ENCODE results near the gene ERC1.
"Not testable (repeated sequence)": the region's sequence is repeated elsewhere in the genome, so short reads cannot be mapped to it uniquely, and the experiment has no call there.

The ERC1 gene

DNA sequence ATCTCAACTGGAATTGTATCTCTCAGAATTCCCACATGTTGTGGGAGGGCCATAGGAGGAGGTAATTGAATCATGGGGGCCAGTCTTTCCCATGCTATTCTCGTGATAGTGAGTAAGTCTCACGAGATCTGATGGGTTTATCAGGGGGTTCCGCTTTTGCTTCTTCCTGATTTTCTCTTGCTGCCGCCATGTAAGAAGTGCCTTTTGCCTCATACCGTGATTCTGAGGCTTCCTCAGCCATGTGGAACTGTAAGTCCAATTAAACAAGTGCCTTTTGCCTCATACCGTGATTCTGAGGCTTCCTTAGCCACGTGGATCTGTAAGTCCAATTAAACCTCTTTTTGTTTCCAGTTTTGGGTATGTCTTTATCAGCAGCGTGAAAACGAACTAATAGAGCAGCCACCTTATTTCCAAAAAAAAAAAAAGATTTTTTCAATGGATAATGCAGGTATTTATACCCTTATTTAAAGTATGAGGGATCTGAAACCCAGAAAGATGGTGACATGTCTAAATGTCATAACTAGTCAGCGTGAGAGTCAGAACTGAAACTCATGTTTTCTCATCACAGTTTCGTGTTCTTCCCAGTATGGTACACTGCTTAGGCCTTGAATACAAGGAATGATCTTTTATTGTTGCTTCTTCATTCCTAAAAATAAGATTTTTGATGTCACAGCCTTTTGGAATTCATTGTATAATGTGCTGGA lies 89.6 kb downstream of the ERC1 start:
- no peak for DNase-seq

DNA sequence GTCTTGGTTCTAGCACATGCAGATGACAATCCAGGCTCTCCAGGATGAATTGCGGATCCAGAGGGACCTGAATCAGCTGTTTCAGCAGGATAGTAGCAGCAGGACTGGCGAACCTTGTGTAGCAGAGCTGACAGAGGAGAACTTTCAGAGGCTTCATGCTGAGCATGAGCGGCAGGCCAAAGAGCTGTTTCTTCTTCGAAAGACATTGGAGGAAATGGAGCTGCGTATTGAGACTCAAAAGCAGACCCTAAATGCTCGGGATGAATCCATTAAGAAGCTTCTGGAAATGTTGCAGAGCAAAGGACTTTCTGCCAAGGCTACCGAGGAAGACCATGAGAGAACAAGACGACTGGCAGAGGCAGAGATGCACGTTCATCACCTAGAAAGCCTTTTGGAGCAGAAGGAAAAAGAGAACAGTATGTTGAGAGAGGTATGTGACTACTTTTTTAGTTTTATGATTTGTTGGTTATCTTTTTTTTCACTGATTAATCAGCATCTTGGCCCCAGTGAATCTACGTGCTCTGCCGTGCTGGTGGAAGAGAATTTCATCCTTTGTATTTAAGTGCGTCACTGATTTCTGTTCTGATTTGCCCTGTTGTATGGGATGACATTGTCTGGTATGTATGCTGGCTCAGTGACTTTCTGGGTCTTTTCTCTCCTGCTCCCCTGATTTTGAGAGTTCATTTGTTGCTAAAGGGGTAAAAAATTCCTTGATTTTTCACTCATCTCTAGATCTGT lies 92.3 kb downstream of the ERC1 start:
- no peak for DNase-seq

DNA sequence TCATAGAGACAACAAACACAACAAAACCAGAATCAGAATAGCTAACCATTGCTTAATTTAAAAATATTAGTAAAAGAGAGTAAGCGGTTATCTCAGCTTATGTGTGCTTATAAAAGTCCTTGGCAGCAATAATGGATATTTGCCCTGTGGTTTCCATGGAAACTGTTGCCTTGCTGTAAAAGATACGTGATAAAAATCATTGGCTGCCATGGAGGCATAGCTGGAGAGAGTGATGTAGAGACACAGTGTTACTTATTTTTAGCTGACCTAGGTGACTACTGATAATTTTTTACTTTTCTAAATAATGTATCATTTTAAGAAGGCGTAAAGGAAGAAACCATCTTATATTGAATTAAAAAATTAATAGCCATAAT lies 92.9 kb downstream of the ERC1 start:
- DNase-seq = no peak

DNA sequence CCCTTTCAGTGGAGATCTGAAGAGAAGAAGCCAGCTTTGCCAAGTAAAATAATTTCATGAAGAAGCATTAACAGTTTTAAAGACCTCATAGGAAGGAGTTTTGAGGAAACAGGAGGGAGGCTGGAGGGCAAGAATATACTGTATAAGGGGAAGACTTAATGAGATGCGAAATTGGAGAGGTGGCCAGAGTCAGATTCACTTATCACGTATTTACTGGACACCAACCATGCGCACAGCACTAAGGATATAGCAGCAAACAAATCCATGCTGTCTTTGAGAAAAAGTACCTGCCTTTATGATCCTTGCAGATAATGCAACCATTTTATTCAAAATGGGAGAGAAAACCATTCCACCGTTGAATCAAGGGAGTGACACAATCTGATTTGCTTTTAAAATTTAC lies 100.3 kb downstream of the ERC1 start:
- DNase-seq = no peak

DNA sequence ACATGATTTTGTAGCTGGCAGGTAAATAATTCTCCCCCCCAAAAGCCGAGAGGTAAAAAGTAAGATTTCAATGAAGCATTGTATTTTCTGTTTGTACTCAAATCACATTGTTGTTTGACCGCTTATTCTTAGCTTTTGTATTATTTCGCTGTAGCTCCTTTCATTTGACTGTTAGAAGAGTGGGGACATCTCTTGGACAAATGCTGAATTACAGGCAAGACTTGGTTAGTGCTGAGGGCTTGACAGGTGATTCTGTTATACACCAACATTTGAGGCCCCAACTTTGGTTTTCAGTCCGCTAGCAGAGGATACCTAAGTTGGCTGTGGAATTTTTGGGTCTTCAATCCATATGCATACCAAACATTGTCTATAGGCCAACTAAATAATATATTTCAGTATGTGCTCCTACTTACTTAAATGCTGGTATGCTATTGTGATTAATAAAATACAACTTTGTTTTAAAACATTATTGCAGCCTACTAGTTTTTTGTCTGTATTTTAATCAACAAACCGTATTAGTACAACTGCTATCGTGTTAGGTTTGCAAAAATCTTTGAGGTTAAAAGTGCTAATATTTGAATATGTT lies 102.2 kb downstream of the ERC1 start:
- DNase-seq = no peak

DNA sequence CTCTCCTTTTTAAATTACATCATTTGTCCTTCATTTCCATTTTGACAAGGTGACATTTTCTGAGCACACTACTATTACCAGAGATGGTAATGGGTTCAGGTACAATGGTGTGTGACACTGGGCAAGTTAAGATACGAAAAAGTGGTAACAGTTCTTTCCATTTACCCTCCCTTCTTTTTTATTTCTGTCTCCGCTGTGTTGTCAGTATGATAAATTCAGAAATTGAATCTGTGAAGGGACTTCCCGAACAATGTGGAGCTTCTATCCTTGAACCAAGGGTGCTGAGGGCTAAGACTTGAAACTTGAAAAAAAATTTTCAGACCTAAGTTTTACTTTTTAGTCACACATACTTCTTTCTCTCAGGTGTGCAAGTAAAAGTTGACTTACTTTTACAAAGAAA lies 103.7 kb downstream of the ERC1 start:
- no peak for DNase-seq

DNA sequence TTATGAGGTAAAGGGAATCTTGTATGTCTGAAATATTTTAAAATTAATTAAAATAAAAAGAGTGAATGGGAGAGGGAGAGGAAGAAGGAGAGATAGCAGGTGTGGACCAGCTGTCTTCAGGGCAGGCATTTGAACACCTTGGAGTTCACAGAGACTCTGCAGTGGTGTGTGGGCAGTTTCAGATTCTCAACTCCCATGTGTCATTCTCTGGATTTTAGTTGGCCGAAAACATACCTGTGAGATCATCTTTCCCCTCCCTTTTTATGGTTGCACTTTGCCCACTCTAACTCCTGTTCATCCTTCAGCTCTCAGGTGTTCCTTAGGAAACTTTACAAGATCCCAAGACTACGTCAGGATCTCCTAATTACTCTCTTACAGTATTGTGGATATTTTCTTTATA lies 108.1 kb downstream of the ERC1 start:
- DNase-seq = no peak

DNA sequence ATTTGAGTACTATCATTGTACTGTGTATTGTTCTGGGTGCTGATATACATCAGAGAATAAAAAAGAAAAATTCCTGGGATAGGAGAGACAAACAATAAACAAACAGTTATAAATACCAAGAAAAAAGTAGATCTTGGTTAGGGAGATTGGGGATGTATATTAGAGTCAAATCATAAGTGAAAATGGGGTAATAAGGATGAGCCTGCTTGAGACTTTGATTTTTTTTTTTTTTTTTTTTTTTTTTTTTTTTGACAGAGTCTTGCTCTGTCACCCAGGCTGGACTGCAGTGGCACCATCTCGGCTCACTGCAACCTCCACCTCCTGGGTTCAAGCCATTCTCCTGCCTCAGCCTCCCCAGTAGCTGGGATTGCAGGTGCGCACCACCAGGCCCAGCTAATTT lies 108.6 kb downstream of the ERC1 start:
- DNase-seq = not testable (repeated sequence)

DNA sequence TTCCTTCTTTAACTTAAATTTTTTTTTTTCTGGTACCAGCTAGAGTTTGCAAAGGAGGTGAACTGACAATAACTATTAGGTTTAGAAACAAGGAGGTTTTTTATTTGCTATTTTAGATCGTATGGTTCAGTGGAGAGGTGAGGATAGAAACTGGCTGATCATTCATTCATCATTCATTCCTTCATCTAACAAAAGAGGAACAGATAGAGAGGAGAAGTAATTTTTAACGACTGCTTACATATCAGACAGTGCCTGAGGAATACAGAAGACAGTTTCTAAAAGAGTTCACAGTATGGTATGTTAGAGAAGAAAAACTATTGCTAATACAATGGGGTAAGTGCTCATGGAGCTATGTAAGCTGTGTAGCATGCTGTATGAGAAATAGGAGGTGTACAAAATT lies 111.1 kb downstream of the ERC1 start:
- DNase-seq = no peak

DNA sequence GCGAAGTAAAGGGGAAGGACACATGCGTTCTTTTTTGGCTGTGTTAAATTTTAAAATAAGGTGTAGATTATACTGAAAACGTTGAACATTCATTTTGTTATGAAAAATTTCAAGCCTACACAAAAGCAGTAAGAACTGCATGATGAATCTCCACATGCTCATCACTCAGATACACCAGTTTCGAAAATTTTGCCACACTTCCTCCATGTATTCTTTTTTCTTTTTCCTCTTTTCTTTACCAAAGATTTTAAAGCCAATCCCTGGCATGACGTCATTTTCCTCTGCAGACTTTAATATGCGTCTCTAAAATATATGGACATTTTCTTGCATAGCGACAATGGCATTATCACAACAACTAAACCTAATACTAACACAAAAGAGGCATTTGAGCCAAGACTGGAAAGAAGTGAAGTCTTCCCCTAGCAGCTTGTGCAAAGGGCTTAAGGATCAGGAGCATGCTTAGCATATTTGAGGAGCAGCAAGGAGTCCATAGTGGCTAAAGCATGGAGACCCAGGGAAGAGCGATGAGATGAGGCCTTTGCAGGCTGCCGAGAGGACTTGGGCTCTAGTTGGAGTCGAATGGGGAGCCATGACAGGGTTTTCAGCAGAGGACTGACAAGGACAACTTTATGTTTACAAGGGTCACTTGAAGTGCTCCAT lies 111.9 kb downstream of the ERC1 start:
- no peak for DNase-seq

DNA sequence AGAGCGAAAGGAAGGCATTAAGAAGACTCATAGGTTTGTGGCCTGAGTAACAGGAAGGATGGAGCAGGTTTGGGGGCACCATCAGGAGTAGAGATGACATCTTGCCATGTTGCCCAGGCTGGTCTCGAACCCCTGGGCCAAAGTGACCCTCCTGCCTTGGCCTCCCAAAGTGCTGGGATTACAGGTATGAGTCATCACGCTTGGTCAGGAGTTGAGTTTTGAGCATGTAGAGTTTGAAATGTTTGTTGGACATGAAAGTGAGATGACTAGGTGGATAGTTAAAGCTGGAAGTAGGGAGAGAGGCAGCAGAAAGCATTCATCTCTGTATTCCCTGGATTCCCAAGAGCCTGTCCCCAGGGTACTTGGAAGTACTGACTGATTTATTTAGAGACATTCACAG lies 112.6 kb downstream of the ERC1 start:
- no peak for DNase-seq

DNA sequence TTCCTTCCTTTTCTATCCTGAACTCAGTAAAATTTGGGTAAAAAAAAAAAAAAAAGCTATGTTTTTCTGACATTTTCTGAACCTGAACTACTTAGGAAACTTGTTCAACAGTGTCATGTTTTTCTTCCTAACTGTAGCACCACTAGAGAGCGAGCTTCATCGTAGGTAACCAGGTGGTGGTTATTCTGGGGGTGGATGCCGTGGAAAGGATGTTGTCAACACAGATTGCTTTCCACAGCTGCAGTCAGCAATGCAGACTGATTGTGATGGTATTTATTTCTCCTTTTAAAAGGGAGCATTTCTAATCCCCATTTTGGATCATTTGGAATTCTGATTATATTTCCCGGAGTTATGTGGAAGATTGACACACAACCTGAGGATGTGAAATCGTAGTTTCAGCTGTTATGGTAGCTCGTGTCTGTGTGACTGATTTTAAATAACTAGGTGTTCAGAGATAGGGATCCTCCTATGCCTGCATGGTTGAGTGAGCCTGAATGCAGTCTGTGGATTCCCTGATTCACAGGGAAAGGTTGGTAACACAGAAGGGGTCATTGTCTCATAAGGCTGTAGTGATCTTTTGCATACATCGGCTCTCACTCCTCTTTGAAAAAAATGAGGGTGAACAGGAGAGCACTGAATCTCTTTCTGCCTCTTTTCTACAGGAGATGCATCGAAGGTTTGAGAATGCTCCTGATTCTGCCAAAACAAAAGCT lies 113.2 kb downstream of the ERC1 start:
- DNase-seq = no peak

DNA sequence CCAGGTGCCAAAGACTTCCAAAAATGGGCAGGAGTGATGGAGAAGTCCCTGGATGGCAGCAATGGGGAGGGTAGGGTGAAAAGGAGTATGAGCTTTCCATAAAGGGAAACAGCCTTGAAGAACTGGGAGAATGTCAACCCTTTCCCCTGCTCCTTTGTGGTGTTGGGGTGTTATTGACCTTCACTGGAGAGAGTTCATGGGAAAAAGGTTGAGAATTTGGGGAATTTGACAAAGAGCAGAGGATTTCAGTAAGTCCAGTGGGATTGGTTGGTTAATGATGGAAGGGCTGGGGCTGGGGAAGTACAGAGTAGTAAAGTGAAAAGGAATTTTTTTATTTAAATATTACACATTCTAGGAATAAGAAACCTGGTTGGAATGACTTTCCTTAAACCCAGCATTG lies 116.6 kb downstream of the ERC1 start:
- DNase-seq = no peak

DNA sequence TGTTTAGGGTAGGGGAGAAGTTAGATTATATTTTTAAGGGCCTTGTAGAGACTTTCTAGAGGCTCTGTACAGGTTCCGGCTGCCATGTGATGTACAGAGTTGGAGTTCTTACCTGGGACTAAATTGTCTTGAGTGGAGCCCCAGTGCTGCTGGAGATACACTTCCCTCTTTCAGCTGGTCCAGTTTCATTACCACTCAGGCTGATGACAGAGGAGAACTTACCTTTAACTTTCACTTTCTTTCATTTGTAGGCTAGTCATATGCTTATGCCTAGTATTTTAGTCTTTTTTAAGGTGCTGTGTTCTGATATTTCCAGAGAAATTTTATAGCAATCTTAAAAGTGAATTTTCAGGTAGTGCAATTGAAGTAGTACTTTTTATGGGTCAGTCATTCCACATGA lies 117.3 kb downstream of the ERC1 start:
- DNase-seq = no peak

DNA sequence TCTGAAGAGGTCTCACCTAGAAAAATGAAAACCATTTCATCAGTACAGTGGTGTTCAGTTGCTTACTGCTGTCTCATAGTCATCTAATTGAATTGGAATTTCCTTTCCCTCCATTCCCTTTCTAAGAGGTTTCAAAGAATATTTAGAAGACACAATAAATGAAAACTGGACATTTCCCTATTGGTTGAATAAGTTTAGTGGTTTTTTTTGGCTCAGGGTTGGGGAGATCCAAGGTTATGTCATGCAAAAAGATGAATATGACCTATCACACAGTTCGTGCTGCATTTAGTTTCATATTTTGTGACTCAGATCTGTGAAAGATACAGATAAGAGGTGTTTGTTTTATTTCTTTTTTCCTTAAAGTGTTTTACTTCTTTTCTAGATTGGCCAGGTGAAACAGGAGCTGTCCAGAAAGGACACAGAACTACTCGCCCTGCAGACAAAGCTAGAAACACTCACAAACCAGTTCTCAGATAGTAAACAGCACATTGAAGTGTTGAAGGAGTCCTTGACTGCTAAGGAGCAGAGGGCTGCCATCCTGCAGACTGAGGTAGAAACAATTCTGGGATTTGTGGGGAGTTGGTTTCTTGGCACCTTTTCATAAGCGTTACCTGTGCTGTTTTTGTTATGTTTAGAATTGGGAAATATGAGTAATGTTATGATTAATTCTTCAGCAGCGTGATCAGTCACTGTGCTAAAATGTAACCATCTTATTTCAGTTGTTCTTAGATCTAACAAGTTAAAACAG lies 124.6 kb downstream of the ERC1 start:
- no peak for DNase-seq

DNA sequence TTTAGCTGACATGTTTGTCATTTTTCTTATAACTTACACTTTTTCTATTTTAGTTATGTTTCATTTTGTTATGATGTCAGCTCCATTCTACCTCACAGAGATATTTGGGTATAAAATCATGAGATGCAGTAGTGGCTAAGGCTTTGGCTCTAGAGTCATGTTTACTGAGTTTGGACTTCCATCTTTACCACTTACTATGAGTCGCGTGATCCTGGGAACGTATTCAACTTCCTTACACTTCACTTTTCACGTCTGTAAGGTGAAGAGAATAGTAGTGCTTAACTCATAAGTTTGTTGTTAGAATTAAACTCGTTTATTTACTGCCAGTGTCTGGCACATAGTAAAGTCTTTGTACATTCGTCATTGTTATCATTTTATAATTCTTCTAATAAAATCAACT lies 126.3 kb downstream of the ERC1 start:
- DNase-seq = no peak

DNA sequence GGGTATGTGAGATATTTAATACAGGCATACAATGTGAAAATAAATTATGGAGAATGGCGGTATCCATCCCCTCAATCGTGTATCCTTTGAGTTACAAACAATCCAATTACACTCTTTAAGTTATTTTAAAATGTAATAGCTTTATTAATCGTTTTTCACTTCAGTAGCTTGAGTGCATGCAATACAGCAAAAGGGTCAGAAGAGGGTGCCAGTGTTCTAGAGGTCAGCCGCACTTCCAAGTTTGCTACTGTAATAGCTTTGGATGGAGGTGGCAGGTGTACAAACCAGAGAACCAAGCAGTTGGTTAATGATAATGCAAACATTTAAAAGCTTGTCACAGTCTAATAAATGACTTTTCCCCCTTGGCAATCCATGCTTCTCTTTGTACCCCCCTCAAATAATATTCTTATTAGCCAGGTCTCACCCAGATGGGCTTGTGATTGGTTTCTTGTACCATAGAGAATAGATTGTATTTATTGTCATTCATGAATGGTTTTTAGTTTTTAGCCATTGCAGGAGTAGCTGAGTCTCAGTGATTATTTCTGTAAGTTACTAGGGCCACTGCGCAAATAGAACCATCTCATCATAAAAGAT lies 127.0 kb downstream of the ERC1 start:
- no peak for DNase-seq

DNA sequence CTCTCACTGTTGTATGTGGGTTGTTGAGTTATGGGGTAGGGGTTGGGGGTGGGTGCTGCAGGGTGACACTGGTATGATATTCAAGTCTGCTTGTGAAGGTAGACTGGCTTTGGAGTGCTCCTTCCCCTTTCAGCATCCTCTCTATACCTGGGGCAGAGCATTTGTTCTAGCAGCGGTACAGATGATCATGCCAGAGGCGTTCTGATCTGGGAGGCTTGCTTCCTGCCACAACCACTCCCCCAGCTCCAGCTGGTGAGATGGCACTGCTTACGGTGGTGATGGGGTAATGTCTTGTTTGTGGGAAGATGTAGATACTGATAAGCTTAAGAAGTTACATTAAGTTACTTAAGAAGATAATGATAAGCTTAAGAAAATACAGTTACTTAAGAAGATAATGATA lies 131.8 kb downstream of the ERC1 start:
- DNase-seq = no peak

DNA sequence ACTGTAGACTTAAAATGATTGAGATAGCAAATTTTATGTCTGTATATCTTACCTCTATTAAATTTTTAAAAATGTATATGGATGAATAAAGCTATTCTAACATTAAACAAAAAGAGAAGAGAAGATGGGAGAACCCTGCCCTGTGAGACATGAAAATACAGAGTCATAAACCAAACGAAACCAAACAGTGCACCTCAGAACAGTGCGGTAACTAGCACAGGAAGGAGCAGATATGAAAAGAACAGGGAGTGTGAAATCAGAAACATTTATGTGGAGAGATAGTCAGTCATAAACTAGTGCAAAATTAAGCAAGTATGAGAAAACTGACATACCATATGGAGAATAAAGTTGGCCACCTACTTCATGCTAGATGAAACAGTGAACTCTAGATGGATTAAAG lies 135.1 kb downstream of the ERC1 start:
- no peak for DNase-seq

DNA sequence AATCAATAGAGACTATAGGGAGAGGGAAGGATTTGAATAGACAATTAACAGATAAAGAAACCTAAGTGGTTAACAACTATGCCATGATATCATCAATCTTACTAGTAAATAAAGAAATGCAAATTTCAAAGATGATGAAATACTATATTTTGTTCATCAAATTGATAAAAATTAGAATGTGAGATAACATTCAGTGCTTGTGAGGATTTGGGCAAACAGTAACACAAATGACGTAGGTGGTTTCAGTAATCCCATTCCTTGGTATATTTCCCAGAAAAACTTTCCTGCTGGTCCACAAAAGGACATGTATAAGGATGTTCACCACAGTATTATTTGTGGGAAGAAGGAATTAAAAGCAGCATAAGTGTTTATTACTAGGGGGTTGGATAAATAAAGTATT lies 136.0 kb downstream of the ERC1 start:
- no peak for DNase-seq

DNA sequence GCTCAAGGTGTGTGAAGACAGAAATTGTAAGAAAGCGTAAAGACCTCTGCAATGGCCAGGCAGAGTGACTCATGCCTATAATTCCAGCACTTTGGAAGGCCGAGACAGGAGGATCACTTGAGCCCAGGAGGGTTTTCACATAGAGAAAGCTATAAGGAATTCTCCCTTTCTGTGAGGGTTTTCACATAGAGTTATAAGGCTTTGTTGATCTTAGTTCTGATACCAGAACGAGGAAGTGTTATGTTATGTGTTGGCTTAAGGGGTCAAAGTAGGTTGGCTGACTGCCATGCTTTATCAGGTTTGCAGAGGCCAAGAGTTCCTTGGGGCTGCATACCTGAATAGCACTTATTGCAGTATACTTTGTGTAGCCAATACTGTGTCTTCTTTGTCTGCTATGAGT lies 139.1 kb downstream of the ERC1 start:
- DNase-seq = no peak

DNA sequence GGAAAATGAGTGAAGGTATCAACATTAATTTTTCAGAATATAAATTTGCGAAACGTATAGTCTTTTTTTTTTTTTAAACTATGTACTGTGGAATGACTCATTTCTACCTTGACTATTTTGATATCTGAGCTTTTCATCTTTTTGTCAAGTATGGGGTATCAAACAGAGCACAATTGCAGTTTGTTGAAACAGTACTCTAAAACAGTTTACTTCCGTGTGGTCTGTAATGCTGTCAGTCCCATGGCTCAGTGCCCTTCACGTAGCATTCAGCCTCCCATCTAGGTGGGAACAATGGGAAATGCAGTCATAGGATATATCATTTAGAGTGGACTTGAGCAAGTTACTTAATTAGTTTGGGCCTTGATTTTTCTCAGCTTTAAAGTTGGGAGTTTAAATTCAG lies 139.5 kb downstream of the ERC1 start:
- DNase-seq = no peak
